Measurements from ENCODE around the gene HS3ST3A1. TPM values are rescaled to one million over a fixed set of nuclear protein-coding genes. Genes with fewer than 3 reads are reported as not detected.

Gene HS3ST3A1
- total RNA-seq, 1 donor from 2014 or later: 7.5 TPM

- no peak for TF ChIP-seq CTCF (IDR thresholded peaks at IDR 0.05)
- no peak for DNase-seq (ENCODE audit: extremely low spot score, unreplicated experiment)
- Mint-ChIP-seq H3K9me3 (ENCODE audit: unreplicated experiment) (no peaks in the 10 kb centered on the region), H3K4me1 (ENCODE audit: unreplicated experiment) (peaks cover 58% of the 10 kb centered on the region), H3K36me3 (ENCODE audit: unreplicated experiment) (no peaks in the 10 kb centered on the region), H3K27me3 (ENCODE audit: unreplicated experiment) (no peaks in the 10 kb centered on the region), H3K27ac (ENCODE audit: unreplicated experiment) (peak overlapping the region; percentile 21), H3K4me3 (ENCODE audit: unreplicated experiment) (no peak overlapping the region)
These were observed 60.7 kb downstream of the HS3ST3A1 start for GRCh38 chr17:13541032-13541480.

GRCh38 chr17:13540546-13540945 lies 61.2 kb downstream of the HS3ST3A1 start:
- no peaks in the 10 kb centered on the region for H3K9me3 Mint-ChIP-seq (ENCODE audit: unreplicated experiment)
- no peak for TF ChIP-seq CTCF (IDR thresholded peaks at IDR 0.05)
- no peak for DNase-seq (ENCODE audit: extremely low spot score, unreplicated experiment)
- H3K4me1 Mint-ChIP-seq (ENCODE audit: unreplicated experiment): peaks cover 58% of the 10 kb centered on the region
- no peaks in the 10 kb centered on the region for H3K36me3 Mint-ChIP-seq (ENCODE audit: unreplicated experiment)
- no peaks in the 10 kb centered on the region for H3K27me3 Mint-ChIP-seq (ENCODE audit: unreplicated experiment)
- no peak overlapping the region for H3K4me3 Mint-ChIP-seq (ENCODE audit: unreplicated experiment)
- peak overlapping the region; percentile 28 for H3K27ac Mint-ChIP-seq (ENCODE audit: unreplicated experiment)

GRCh38 chr17:13539421-13539820 lies 62.3 kb downstream of the HS3ST3A1 start:
- H3K9me3 Mint-ChIP-seq (ENCODE audit: unreplicated experiment): no peaks in the 10 kb centered on the region
- H3K27me3 Mint-ChIP-seq (ENCODE audit: unreplicated experiment): no peaks in the 10 kb centered on the region
- DNase-seq (ENCODE audit: extremely low spot score, unreplicated experiment): no peak
- TF ChIP-seq CTCF (IDR thresholded peaks at IDR 0.05): no peak
- no peaks in the 10 kb centered on the region for H3K36me3 Mint-ChIP-seq (ENCODE audit: unreplicated experiment)
- H3K4me1 Mint-ChIP-seq (ENCODE audit: unreplicated experiment): peaks cover 51% of the 10 kb centered on the region
- no peak overlapping the region for H3K27ac Mint-ChIP-seq (ENCODE audit: unreplicated experiment)
- no peak overlapping the region for H3K4me3 Mint-ChIP-seq (ENCODE audit: unreplicated experiment)

GRCh38 chr17:13538841-13539411 lies 62.8 kb downstream of the HS3ST3A1 start:
- H3K27ac Mint-ChIP-seq (ENCODE audit: unreplicated experiment): no peak overlapping the region
- no peak for TF ChIP-seq CTCF (IDR thresholded peaks at IDR 0.05)
- H3K36me3 Mint-ChIP-seq (ENCODE audit: unreplicated experiment): peaks cover 2% of the 10 kb centered on the region
- H3K4me1 Mint-ChIP-seq (ENCODE audit: unreplicated experiment): peaks cover 46% of the 10 kb centered on the region
- no peak for DNase-seq (ENCODE audit: extremely low spot score, unreplicated experiment)
- H3K4me3 Mint-ChIP-seq (ENCODE audit: unreplicated experiment): no peak overlapping the region
- H3K27me3 Mint-ChIP-seq (ENCODE audit: unreplicated experiment): no peaks in the 10 kb centered on the region
- H3K9me3 Mint-ChIP-seq (ENCODE audit: unreplicated experiment): no peaks in the 10 kb centered on the region

- no peak for DNase-seq (ENCODE audit: extremely low spot score, unreplicated experiment)
- Mint-ChIP-seq H3K36me3 (ENCODE audit: unreplicated experiment) (peaks cover 3% of the 10 kb centered on the region), H3K4me1 (ENCODE audit: unreplicated experiment) (peaks cover 40% of the 10 kb centered on the region), H3K9me3 (ENCODE audit: unreplicated experiment) (no peaks in the 10 kb centered on the region), H3K27ac (ENCODE audit: unreplicated experiment) (no peak overlapping the region), H3K4me3 (ENCODE audit: unreplicated experiment) (no peak overlapping the region), H3K27me3 (ENCODE audit: unreplicated experiment) (no peaks in the 10 kb centered on the region)
- no peak for TF ChIP-seq CTCF (IDR thresholded peaks at IDR 0.05)
These were observed 63.7 kb downstream of the HS3ST3A1 start for GRCh38 chr17:13537871-13538643.

Measured in osteocyte (in vitro differentiated cells).